ENCODE results near the gene RBM42. TPM values are rescaled to one million over a fixed set of nuclear protein-coding genes. Genes with fewer than 3 reads are reported as not detected.

The RBM42 gene
- total and polyA plus RNA-seq, 9 of the 15 experiments (the other 6 are each of a cell fraction or from before 2014, with no cell fraction given) = 5.7 to 149 (median 32.4) TPM

- H3K4me2 ChIP-seq (ENCODE audit: insufficient read depth, low read length) = no peak overlapping the region
- H3K9me3 ChIP-seq (replicated peaks; ENCODE audit: control insufficient read depth, insufficient read depth, low read depth, low read length) = no peaks in the 10 kb centered on the region
- no peak overlapping the region for H3K4me3 ChIP-seq
- H3K79me2 ChIP-seq (ENCODE audit: control insufficient read depth, insufficient read depth, low read length) = no peaks in the 10 kb centered on the region
- 17% methylated on average over 1 of the region's 1 CpG for WGBS (ENCODE audit: insufficient coverage, low coverage, missing lambda C conversion rate)
- H3K27ac ChIP-seq (ENCODE audit: extremely low read depth, low read depth, low read length) = no peak overlapping the region
- no TSS peak for BruUV-seq (replicated peaks)
- no peak for ATAC-seq
- H4K20me1 ChIP-seq (replicated peaks; ENCODE audit: control insufficient read depth, insufficient read depth, low read length) = no peaks in the 10 kb centered on the region
- H3K9me1 ChIP-seq (ENCODE audit: control insufficient read depth, insufficient read depth, low read length) = no peaks in the 10 kb centered on the region
- POLR2A ChIA-PET = interaction anchor here (1.0 kb wide), 1 partner anchor 115 kb away, joined by 3 read pairs; no protein-coding TSS in a partner anchor
- intact Hi-C loops (cut with micrococcal nuclease) = no loop called here
- H3K9ac ChIP-seq (ENCODE audit: insufficient read depth in 1 of 2, low read depth in 2 of 2, low read length in 2 of 2) = no peak overlapping the region
- H2AFZ ChIP-seq (ENCODE audit: low read depth, low read length) = no peak overlapping the region
- H3K27me3 ChIP-seq (ENCODE audit: control insufficient read depth in 2 of 2, insufficient read depth in 2 of 2, low read length in 2 of 2) = peaks cover 19 to 32% of the 10 kb centered on the region in 2 experiments; a peak in 4 of 5 replicates
- H3K36me3 ChIP-seq (ENCODE audit: control insufficient read depth, insufficient read depth, low read length) = no peaks in the 10 kb centered on the region
- CTCF ChIA-PET (ENCODE audit: low intra/inter-chr PET ratio) = no interaction called here
- TF ChIP-seq U2AF2 (optimal IDR thresholded peaks at IDR 0.05; ENCODE audit: low read depth, low read length) (no peak), ZNF830 (CRISPR knock-in tag; IDR thresholded peaks at IDR 0.05) (no peak), KAT2B (IDR thresholded peaks at IDR 0.05; ENCODE audit: low read depth, low read length) (no peak), ARNT (IDR thresholded peaks at IDR 0.05) (no peak), CCNT2 (IDR thresholded peaks at IDR 0.05; ENCODE audit: borderline replicate concordance, extremely low read depth, insufficient read length, low read depth, low read length) (no peak)
- in situ Hi-C loops (cut with MboI) = no loop called here
- DNase-seq (ENCODE audit: extremely low read depth in 1 of 4, low spot score in 3 of 4) = no peak
- no peak for FAIRE-seq
- peaks cover 10 to 24% of the 10 kb centered on the region in 2 experiments; a peak in 4 of 5 replicates for H3K4me1 ChIP-seq (replicated peaks in 1 of 2; ENCODE audit: control insufficient read depth in 2 of 2, insufficient read depth in 2 of 2, low read length in 2 of 2)
Measured at GRCh38 chr19:35670686-35671085, 41.9 kb downstream of the RBM42 start.

- peak overlapping the region; percentile 47 for H3K4me2 ChIP-seq (ENCODE audit: insufficient read depth, low read length)
- no peak overlapping the region for H2AFZ ChIP-seq (ENCODE audit: low read depth, low read length)
- H4K20me1 ChIP-seq (replicated peaks; ENCODE audit: control insufficient read depth, insufficient read depth, low read length) = no peaks in the 10 kb centered on the region
- BruUV-seq (replicated peaks) = no TSS peak
- H3K27me3 ChIP-seq (ENCODE audit: control insufficient read depth in 2 of 2, insufficient read depth in 2 of 2, low read length in 2 of 2) = peaks cover 21 to 39% of the 10 kb centered on the region in 2 experiments; a peak in 4 of 5 replicates
- H3K9me1 ChIP-seq (ENCODE audit: control insufficient read depth, insufficient read depth, low read length) = no peaks in the 10 kb centered on the region
- H3K27ac ChIP-seq (ENCODE audit: extremely low read depth, low read depth, low read length) = no peak overlapping the region
- ChIA-PET POLR2A (interaction anchor here (0.7 to 1.2 kb wide), 3 partner anchors 10 to 177 kb away, joined by 3 to 4 read pairs (median 3); partner anchors contain the start of gene COX6B1), CTCF (ENCODE audit: low intra/inter-chr PET ratio) (no interaction called here)
- ATAC-seq (peak; percentile 83), DNase-seq (ENCODE audit: extremely low read depth in 1 of 4, low spot score in 3 of 4) (peak; percentile 78 to 87 (median 80)), FAIRE-seq (peak; percentile 95)
- H3K9ac ChIP-seq (ENCODE audit: insufficient read depth in 1 of 2, low read depth in 2 of 2, low read length in 2 of 2) = no peak overlapping the region
- peaks cover 10 to 21% of the 10 kb centered on the region in 2 experiments; a peak in 4 of 5 replicates for H3K4me1 ChIP-seq (replicated peaks in 1 of 2; ENCODE audit: control insufficient read depth in 2 of 2, insufficient read depth in 2 of 2, low read length in 2 of 2)
- in situ Hi-C loops (cut with MboI) (no loop called here), intact Hi-C loops (cut with micrococcal nuclease) (no loop called here)
- H3K79me2 ChIP-seq (ENCODE audit: control insufficient read depth, insufficient read depth, low read length) = no peaks in the 10 kb centered on the region
- H3K36me3 ChIP-seq (ENCODE audit: control insufficient read depth, insufficient read depth, low read length) = no peaks in the 10 kb centered on the region
- no peak overlapping the region for H3K4me3 ChIP-seq
- H3K9me3 ChIP-seq (replicated peaks; ENCODE audit: control insufficient read depth, insufficient read depth, low read depth, low read length) = no peaks in the 10 kb centered on the region
- WGBS (ENCODE audit: insufficient coverage, low coverage, missing lambda C conversion rate) = 0% methylated on average over 3 of the region's 3 CpGs
- no peak for TF ChIP-seq GABPB1 (CRISPR knock-in tag; IDR thresholded peaks at IDR 0.05)
- TF ChIP-seq STAG1 (CRISPR knock-in tag; IDR thresholded peaks at IDR 0.05; ENCODE audit: borderline replicate concordance) = no peak
- peak; percentile 86 for TF ChIP-seq POLR2AphosphoS5 (IDR thresholded peaks at IDR 0.05; ENCODE audit: control insufficient read depth, insufficient read depth, low read depth, low read length)
- TF ChIP-seq ZNF212 (CRISPR knock-in tag; IDR thresholded peaks at IDR 0.05) = no peak
- TF ChIP-seq JUNB (CRISPR knock-in tag; conservative IDR thresholded peaks at IDR 0.05) = no peak
- no peak for TF ChIP-seq TEAD1 (CRISPR knock-in tag; IDR thresholded peaks at IDR 0.05)
- no peak for TF ChIP-seq PRPF4 (IDR thresholded peaks at IDR 0.05; ENCODE audit: insufficient read depth, low read depth, low read length, poor library complexity, severe bottlenecking)
- no peak for TF ChIP-seq SREBF2 (CRISPR knock-in tag; IDR thresholded peaks at IDR 0.05)
- TF ChIP-seq MLLT1 (IDR thresholded peaks at IDR 0.05) = no peak
- TF ChIP-seq SUPT5H (IDR thresholded peaks at IDR 0.05) = no peak
- no peak for TF ChIP-seq ZNF764 (CRISPR knock-in tag; IDR thresholded peaks at IDR 0.05; ENCODE audit: low read depth)
Measured at GRCh38 chr19:35671818-35672217, 43.0 kb downstream of the RBM42 start.

Measured in K562 (cell line).